Endothelial cell of umbilical vein (primary cell): ENCODE results near the gene CYSLTR2. TPM values are rescaled to one million over a fixed set of nuclear protein-coding genes. Genes with fewer than 3 reads are reported as not detected.

Experiments
- BruUV-seq: library from RNA; stranded (reverse); fragments of 400-500 nt; replicated peaks from 2 replicates; lab custom pipeline; 2021; lab: Mats Ljungman, UMichigan
- CTCF ChIA-PET: fragments of 300-600, 350-600 bp; sonication (Branson Sonifier 250); formaldehyde crosslinking; loops from one replicate; lab custom pipeline; 2021; ENCODE audit warnings: antibody characterized with exemption, inconsistent platforms; lab: Charles Lee
- POLR2A ChIA-PET: fragments of 300-600, 350-600 bp; sonication (Branson Sonifier 250); formaldehyde crosslinking; loops from one replicate; lab custom pipeline; 2021; ENCODE audit warnings: antibody characterized with exemption, inconsistent platforms; lab: Charles Lee
- DNase-seq: peaks from one replicate; pipeline ENCODE4 v3.0.0-alpha.2; 2011; ENCODE audit warnings: low read depth, low spot score
- FAIRE-seq: peaks from 2 replicates; lab custom pipeline; 2011; peaks lifted over from hg19 to GRCh38; lab: Jason Lieb, UNC
- H2AFZ ChIP-seq: 2 replicates; pipeline ENCODE4 v1.6.0; 2012; ENCODE audit warnings: low read depth, low read length, control low read depth, inconsistent platforms
- H3K27ac ChIP-seq: 2 replicates; pipeline ENCODE4 v1.5.1; 2011; ENCODE audit warnings: low read depth, mild to moderate bottlenecking, control low read depth, low read length, moderate library complexity; ENCODE audit not compliant: insufficient read depth
- H3K27me3 ChIP-seq, 2 experiments: 2 replicates each; pipeline versions ENCODE4 v1.6.0 to v1.6.1; 2011; ENCODE audit warnings: low read length in 2 of 2, mixed read lengths in 1 of 2; ENCODE audit not compliant: control insufficient read depth in 2 of 2, insufficient read depth in 2 of 2
- H3K36me3 ChIP-seq, 2 experiments: 2 replicates in 1 of 2; 3 replicates in 1 of 2; pipeline ENCODE4 v1.5.1; 2011; ENCODE audit warnings: low read length in 2 of 2, mild to moderate bottlenecking in 1 of 2, moderate library complexity in 1 of 2; ENCODE audit not compliant: control insufficient read depth in 2 of 2, insufficient read depth in 2 of 2; ENCODE audit errors: extremely low read depth in 1 of 2
- H3K4me1 ChIP-seq: 3 replicates; pipeline ENCODE4 v1.5.1; 2011; ENCODE audit warnings: mild to moderate bottlenecking, low read length; ENCODE audit not compliant: control insufficient read depth, insufficient read depth; ENCODE audit errors: extremely low read depth
- H3K4me2 ChIP-seq: 2 replicates; pipeline ENCODE4 v1.6.1; 2011; ENCODE audit warnings: low read length, control low read depth, mixed read lengths; ENCODE audit not compliant: insufficient read depth
- H3K4me3 ChIP-seq, 3 experiments: fragments of 200-600 bp in 1 of 3; sonication (generic), shearing (Covaris generic) in 1 of 3; replicated peaks in 1 of 3; 2 replicates each; pipeline ENCODE4 v1.5.1; 2011 to 2016; ENCODE audit warnings: control low read depth in 3 of 3, low read length in 3 of 3, mild to moderate bottlenecking in 2 of 3, inconsistent platforms in 1 of 3, low read depth in 1 of 3, moderate library complexity in 1 of 3; ENCODE audit not compliant: insufficient read depth in 1 of 3
- H3K79me2 ChIP-seq: 2 replicates; pipeline ENCODE4 v1.6.0; 2012; ENCODE audit warnings: low read length, inconsistent platforms; ENCODE audit not compliant: control insufficient read depth, insufficient read depth
- H3K9ac ChIP-seq: replicated peaks from 2 replicates; pipeline ENCODE3; 2011; ENCODE audit warnings: low read length, control low read depth; ENCODE audit not compliant: insufficient read depth; ENCODE audit errors: extremely low read depth
- H3K9me1 ChIP-seq: replicated peaks from 3 replicates; pipeline ENCODE4 v1.6.0; 2011; ENCODE audit warnings: mild to moderate bottlenecking, low read length; ENCODE audit not compliant: control insufficient read depth, insufficient read depth; ENCODE audit errors: extremely low read depth
- H3K9me3 ChIP-seq: replicated peaks from 2 replicates; pipeline ENCODE4 v1.5.1; 2012; ENCODE audit warnings: low read length, inconsistent platforms; ENCODE audit not compliant: control insufficient read depth, insufficient read depth
- H4K20me1 ChIP-seq: replicated peaks from 2 replicates; pipeline ENCODE3; 2011; ENCODE audit warnings: mild to moderate bottlenecking, low read length; ENCODE audit not compliant: control insufficient read depth, insufficient read depth; ENCODE audit errors: extremely low read depth
- EZH2 ChIP-seq: IDR thresholded peaks from 2 replicates; pipeline ENCODE4 v1.6.1; 2012; ENCODE audit warnings: borderline replicate concordance, low read depth, mild to moderate bottlenecking, moderate library complexity, low read length, inconsistent platforms; ENCODE audit not compliant: severe bottlenecking
- FOS ChIP-seq: IDR thresholded peaks from 2 replicates; pipeline ENCODE4 v1.6.1; 2011; ENCODE audit warnings: mild to moderate bottlenecking, low read length, moderate library complexity, borderline replicate concordance; ENCODE audit not compliant: insufficient read depth
- GATA2 ChIP-seq: IDR thresholded peaks from 2 replicates; pipeline ENCODE4 v1.7.0; 2011; ENCODE audit warnings: low read depth, mild to moderate bottlenecking, moderate library complexity, mixed read lengths, low read length; ENCODE audit not compliant: insufficient read length, insufficient read depth
- JUN ChIP-seq: IDR thresholded peaks from 2 replicates; pipeline ENCODE4 v1.6.1; 2011; ENCODE audit warnings: borderline replicate concordance, low read depth; ENCODE audit not compliant: insufficient read length, insufficient read depth
- MYC ChIP-seq: IDR thresholded peaks from one replicate; pipeline ENCODE4 v1.6.1; 2011; ENCODE audit warnings: mild to moderate bottlenecking, low read depth, low read length
- POLR2A ChIP-seq: IDR thresholded peaks from 2 replicates; pipeline ENCODE4 v1.6.1; 2012; ENCODE audit warnings: low read depth, mild to moderate bottlenecking, control low read depth, low read length
- POLR2AphosphoS5 ChIP-seq: IDR thresholded peaks from 2 replicates; pipeline ENCODE4 v1.6.1; 2012; ENCODE audit warnings: low read depth, mild to moderate bottlenecking, control low read depth, low read length, moderate library complexity; ENCODE audit not compliant: insufficient read depth
- dilution Hi-C: fragments of 300-500 bp; cut with MboI; formaldehyde crosslinking; loops from one replicate; pipeline ENCODE4 v1.15.0; 2019; ENCODE audit warnings: low sequenced_read_pairs; ENCODE audit not compliant: extremely low pct_ligation_motif_present
- intact Hi-C: fragments of 100-400 bp; cut with micrococcal nuclease; formaldehyde crosslinking; loops from one replicate; pipeline ENCODE4 v1.10.0; 2022
- polyA plus RNA-seq, 4 experiments: library from polyadenylated mRNA; depleted of rRNA in 3 of 4; stranded (reverse) in 3 of 4; unstranded in 1 of 4; fragments of >200 nt; gene quantifications; 2 replicates each; pipeline versions ENCODE4 v1.2.1 to v1.2.3, GENCODE V29; 2011 to 2012; ENCODE audit warnings: missing spikeins in 1 of 4
- total RNA-seq: library from RNA; stranded (reverse); gene quantifications from 2 replicates; pipeline ENCODE4 v1.2.3, GENCODE V29; 2021
- TF ChIP-seq, protein P1 (sequence below), 2 donors: IDR thresholded peaks; 1 replicate in 1 of 2; 2 replicates in 1 of 2; pipeline ENCODE4 v1.5.1; 2011; ENCODE audit warnings: low read length in 2 of 2, mild to moderate bottlenecking in 2 of 2, moderate library complexity in 2 of 2, control low read depth in 1 of 2, inconsistent platforms in 1 of 2, low read depth in 1 of 2; ENCODE audit not compliant: insufficient read depth in 1 of 2; ENCODE audit errors: extremely low read depth in 1 of 2
- TF ChIP-seq, protein P2 (sequence below): IDR thresholded peaks from 2 replicates; pipeline ENCODE4 v1.6.1; 2011; ENCODE audit not compliant: insufficient read depth, insufficient read length

Gene CYSLTR2
- total and polyA plus RNA-seq, 2 donors (not counting 3 experiments of a cell fraction or from before 2014, with no cell fraction given), result 0.10 to 0.31 TPM

DNA sequence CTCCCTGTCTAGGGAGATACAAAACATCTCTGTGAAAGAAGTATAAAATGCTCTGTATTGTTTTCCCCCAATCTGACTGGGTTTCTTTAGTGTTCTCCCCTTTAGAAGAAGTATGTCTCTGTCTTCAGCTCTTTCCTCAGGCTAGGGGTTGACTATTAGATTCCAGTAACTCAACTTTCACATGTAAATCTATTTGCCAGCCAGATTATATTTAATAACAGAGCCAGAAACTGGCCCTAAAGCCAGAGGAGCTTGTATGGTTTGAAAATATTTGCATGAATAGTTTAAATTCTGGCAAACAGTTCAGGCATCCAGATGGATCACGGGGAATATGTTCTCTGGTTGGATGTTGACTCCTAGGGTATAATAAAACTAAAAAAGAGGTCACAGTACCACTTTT, 22.3 kb upstream of the CYSLTR2 start:
- Histone ChIP-seq H3K79me2 (no peaks in the 10 kb centered on the region), H3K9ac (no peak overlapping the region), H3K36me3 (no peaks in the 10 kb centered on the region), H3K4me2 (no peak overlapping the region), H3K27ac (no peak overlapping the region), H3K27me3 (peaks cover 0 to 7% of the 10 kb centered on the region in 2 experiments), H3K4me3 (no peak overlapping the region), H3K9me1 (no peaks in the 10 kb centered on the region), H2AFZ (no peak overlapping the region), H3K4me1 (peaks cover under 1% of the 10 kb centered on the region), H4K20me1 (no peaks in the 10 kb centered on the region), H3K9me3 (no peaks in the 10 kb centered on the region)
- BruUV-seq, result no TSS peak
- CTCF ChIA-PET, result interaction anchor here (1.1 kb wide), 1 partner anchor 18 kb away, joined by 3 read pairs; no protein-coding TSS in a partner anchor
- TF ChIP-seq GATA2 (no peak), MYC (no peak), JUN (no peak), POLR2A (no peak), FOS (no peak), EZH2 (no peak), POLR2AphosphoS5 (no peak)
- TF ChIP-seq, protein P1, sequence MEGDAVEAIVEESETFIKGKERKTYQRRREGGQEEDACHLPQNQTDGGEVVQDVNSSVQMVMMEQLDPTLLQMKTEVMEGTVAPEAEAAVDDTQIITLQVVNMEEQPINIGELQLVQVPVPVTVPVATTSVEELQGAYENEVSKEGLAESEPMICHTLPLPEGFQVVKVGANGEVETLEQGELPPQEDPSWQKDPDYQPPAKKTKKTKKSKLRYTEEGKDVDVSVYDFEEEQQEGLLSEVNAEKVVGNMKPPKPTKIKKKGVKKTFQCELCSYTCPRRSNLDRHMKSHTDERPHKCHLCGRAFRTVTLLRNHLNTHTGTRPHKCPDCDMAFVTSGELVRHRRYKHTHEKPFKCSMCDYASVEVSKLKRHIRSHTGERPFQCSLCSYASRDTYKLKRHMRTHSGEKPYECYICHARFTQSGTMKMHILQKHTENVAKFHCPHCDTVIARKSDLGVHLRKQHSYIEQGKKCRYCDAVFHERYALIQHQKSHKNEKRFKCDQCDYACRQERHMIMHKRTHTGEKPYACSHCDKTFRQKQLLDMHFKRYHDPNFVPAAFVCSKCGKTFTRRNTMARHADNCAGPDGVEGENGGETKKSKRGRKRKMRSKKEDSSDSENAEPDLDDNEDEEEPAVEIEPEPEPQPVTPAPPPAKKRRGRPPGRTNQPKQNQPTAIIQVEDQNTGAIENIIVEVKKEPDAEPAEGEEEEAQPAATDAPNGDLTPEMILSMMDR (IDR thresholded peaks at IDR 0.05; ENCODE audit: extremely low read depth in 1 of 2, insufficient read depth in 1 of 2, low read depth in 1 of 2, low read length in 2 of 2), result no peak
- TF ChIP-seq, protein P2, sequence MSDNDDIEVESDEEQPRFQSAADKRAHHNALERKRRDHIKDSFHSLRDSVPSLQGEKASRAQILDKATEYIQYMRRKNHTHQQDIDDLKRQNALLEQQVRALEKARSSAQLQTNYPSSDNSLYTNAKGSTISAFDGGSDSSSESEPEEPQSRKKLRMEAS, result no peak
- no peak for FAIRE-seq
- intact Hi-C loops (no loop called here), dilution Hi-C loops (no loop called here)
- POLR2A ChIA-PET, result no interaction called here
- no peak for DNase-seq
